Effector memory CD4-positive, alpha-beta T cell (primary cell): ENCODE measurements around the gene SDR42E1.
"Not testable (repeated sequence)": the region's sequence is repeated elsewhere in the genome, so short reads cannot be mapped to it uniquely, and the experiment has no call there.

ENCODE experiments used
- DNase-seq, 3 donors: peaks; one replicate each; pipeline ENCODE4 v3.0.0-alpha.2; 2020
- H3K27ac ChIP-seq: 2 replicates; pipeline ENCODE4 v1.7.0; 2013; ENCODE audit warnings: mild to moderate bottlenecking, low read length, moderate library complexity; ENCODE audit not compliant: insufficient read depth, poor library complexity, severe bottlenecking
- H3K27me3 ChIP-seq: replicated peaks from 2 replicates; pipeline ENCODE4 v1.7.0; 2013; ENCODE audit warnings: mild to moderate bottlenecking, low read length; ENCODE audit not compliant: insufficient read depth, control insufficient read depth, poor library complexity, severe bottlenecking
- H3K36me3 ChIP-seq: 2 replicates; pipeline ENCODE4 v1.7.0; 2013; ENCODE audit warnings: mild to moderate bottlenecking, low read length, moderate library complexity; ENCODE audit not compliant: control insufficient read depth, insufficient read depth
- H3K4me1 ChIP-seq: 2 replicates; pipeline ENCODE4 v1.7.0; 2013; ENCODE audit warnings: low read length, mild to moderate bottlenecking; ENCODE audit not compliant: control insufficient read depth, insufficient read depth, poor library complexity, severe bottlenecking
- H3K4me3 ChIP-seq: 2 replicates; pipeline ENCODE4 v1.7.0; 2013; ENCODE audit warnings: low read length, low read depth, mild to moderate bottlenecking; ENCODE audit not compliant: insufficient read depth, poor library complexity, severe bottlenecking
- H3K9me3 ChIP-seq: 2 replicates; pipeline ENCODE4 v1.7.0; 2013; ENCODE audit warnings: mild to moderate bottlenecking, low read length, moderate library complexity; ENCODE audit not compliant: control insufficient read depth

Gene SDR42E1

DNA sequence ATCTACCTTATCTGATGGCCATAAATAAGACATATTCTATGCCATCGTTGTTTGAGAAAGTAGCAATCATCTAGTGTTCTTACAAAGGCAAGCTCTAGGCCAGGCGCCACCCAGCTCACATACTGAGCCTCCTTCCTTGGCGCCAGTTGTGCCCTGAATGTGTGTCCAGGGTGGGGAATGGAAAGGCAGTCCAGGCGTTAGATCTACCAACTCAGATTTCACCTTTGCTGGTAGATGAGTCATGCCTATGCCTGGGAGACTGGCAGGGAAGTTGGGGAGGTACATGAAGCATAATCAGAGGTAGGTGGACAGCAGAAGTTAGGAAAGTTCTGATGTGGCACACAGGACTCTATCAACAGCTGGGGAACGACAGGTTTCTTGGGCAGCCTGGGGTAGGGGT lies 23.6 kb downstream of the SDR42E1 start:
- Histone ChIP-seq H3K9me3 (no peaks in the 10 kb centered on the region), H3K27me3 (no peaks in the 10 kb centered on the region), H3K27ac (no peak overlapping the region), H3K36me3 (no peaks in the 10 kb centered on the region), H3K4me3 (no peak overlapping the region), H3K4me1 (no peaks in the 10 kb centered on the region)
- DNase-seq: no peak

DNA sequence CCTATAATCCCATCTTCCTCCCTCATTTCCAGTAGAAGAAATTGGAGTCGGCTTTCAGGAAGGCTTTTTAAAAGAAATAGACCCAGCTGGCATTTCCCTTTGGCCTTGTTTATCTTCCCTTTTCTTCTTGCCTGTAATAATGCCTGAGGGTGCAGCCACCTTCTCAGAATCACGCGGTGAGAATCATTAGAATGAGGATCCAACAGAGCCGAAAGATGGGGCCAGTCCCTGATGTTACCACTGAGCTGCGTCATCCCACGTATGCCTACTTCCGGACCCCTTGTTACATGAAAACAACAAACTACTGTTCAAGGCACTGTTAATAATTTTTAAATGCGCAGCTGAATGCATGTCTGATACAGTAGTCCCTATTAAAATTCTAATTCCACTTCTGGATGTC lies 24.1 kb downstream of the SDR42E1 start:
- DNase-seq: no peak
- H3K4me1 ChIP-seq: no peaks in the 10 kb centered on the region
- H3K4me3 ChIP-seq: no peak overlapping the region

DNA sequence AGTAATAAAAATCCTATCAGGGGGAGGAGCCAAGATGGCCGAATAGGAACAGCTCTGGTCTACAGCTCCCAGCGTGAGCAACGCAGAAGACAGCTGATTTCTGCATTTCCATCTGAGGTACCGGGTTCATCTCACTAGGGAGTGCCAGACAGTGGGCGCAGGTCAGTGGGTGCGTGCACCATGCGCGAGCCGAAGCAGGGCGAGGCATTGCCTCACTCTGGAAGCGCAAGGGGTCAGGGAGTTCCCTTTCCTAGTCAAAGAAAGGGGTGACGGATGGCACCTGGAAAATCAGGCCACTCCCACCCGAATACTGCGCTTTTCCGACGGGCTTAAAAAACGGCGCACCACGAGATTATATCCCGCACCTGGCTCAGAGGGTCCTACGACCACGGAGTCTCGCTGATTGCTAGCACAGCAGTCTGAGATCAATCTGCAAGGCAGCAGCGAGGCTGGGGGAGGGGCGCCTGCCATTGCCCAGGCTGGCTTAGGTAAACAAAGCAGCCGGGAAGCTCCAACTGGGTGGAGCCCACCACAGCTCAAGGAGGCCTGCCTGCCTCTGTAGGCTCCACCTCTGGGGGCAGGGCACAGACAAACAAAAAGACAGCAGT lies 33.8 kb downstream of the SDR42E1 start:
- not testable (repeated sequence) for H3K27ac ChIP-seq, H3K27me3 ChIP-seq, H3K9me3 ChIP-seq, H3K36me3 ChIP-seq, DNase-seq, H3K4me3 ChIP-seq, H3K4me1 ChIP-seq

More for the DNA sequence above, 24.1 kb downstream of the SDR42E1 start:
- Histone ChIP-seq H3K27me3 (no peaks in the 10 kb centered on the region), H3K36me3 (no peaks in the 10 kb centered on the region), H3K9me3 (no peaks in the 10 kb centered on the region), H3K27ac (no peak overlapping the region)

DNA sequence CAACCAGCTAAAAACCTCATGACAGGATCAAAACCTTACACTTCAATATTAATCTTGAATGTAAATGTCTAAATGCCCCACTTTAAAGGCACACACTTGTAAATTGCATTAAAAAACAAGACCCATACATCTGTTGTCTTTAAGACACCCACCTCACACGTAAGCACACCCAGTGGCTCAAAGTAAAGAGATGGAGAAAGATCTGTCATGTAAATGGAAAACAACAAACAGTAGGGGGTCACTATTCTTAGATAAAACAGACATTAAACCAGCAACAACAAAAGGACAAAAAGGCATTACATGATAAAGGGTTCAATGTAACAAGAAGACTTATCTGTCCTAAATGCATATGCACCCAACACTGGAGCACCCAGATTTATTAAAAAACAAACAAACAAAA lies 35.6 kb downstream of the SDR42E1 start:
- H3K27ac ChIP-seq: no peak overlapping the region
- H3K4me3 ChIP-seq: no peak overlapping the region
- peaks cover 4% of the 10 kb centered on the region for H3K9me3 ChIP-seq
- no peaks in the 10 kb centered on the region for H3K4me1 ChIP-seq
- no peaks in the 10 kb centered on the region for H3K27me3 ChIP-seq
- DNase-seq: no peak
- no peaks in the 10 kb centered on the region for H3K36me3 ChIP-seq

DNA sequence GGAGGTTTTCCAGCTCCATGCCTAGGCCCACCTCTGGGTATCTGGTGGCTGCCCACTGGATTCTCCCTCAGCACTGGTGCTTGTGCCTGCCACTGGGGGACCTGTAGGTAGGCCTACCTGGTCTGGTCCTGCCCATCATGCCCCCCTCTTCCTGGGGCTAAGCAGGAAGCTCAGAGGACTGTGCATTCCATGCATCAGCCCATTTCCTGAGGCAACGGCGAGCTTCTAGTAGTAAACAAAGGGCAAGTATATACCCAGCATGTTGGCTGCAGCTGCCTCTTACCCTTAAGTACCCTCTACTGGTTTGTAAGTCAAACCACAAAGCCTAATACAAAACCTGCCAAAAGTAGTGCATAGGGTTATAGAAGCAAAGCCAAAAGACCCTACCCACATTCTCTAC lies 37.5 kb downstream of the SDR42E1 start:
- no peaks in the 10 kb centered on the region for H3K4me1 ChIP-seq
- H3K27me3 ChIP-seq: no peaks in the 10 kb centered on the region
- no peaks in the 10 kb centered on the region for H3K36me3 ChIP-seq
- no peak for DNase-seq
- H3K9me3 ChIP-seq: peaks cover 4% of the 10 kb centered on the region
- H3K4me3 ChIP-seq: no peak overlapping the region
- H3K27ac ChIP-seq: no peak overlapping the region

DNA sequence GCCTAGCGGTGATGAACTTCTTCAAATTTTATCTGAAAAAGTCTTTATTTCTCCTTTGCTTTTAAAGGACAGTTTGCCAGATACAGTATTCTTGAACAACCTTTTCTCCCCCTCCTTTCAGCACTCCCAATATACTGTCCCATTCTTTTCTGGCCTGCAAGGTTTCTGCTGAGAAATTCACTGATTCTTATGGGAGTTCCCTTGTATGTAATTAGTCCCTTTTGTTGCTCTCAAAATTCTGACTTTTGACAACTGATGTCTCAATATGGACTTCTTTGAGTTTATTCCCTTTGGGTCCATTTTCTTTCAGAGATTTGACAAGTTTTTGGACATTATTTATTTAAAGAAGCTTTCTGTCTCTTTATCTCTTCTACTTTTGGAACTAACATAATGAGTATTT lies 39.4 kb downstream of the SDR42E1 start:
- H3K9me3 ChIP-seq: peaks cover 4% of the 10 kb centered on the region
- DNase-seq: no peak
- H3K4me1 ChIP-seq: no peaks in the 10 kb centered on the region
- H3K36me3 ChIP-seq: no peaks in the 10 kb centered on the region
- no peak overlapping the region for H3K27ac ChIP-seq
- no peaks in the 10 kb centered on the region for H3K27me3 ChIP-seq
- H3K4me3 ChIP-seq: no peak overlapping the region

DNA sequence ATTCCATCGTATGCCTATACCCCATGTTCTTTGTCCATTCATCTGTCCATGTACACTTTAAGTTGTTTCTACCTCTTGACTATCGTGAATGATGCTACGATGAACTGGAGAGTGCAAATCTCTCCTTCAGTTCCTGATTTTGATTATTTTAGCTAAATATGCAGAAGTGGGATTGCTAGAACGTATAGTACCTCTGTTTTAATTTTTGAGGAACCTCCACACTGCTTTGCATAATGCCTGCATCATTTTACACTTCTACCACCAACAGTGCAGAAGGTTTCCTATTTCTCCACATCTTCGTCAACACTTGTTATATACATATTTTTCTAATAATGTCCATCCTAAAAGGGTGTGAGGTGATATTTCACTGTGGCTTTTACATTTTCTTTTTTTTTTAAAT lies 43.9 kb downstream of the SDR42E1 start:
- Histone ChIP-seq H3K9me3 (peaks cover 4% of the 10 kb centered on the region), H3K4me1 (no peaks in the 10 kb centered on the region), H3K36me3 (no peaks in the 10 kb centered on the region), H3K27me3 (no peaks in the 10 kb centered on the region), H3K4me3 (no peak overlapping the region), H3K27ac (no peak overlapping the region)
- DNase-seq: no peak

DNA sequence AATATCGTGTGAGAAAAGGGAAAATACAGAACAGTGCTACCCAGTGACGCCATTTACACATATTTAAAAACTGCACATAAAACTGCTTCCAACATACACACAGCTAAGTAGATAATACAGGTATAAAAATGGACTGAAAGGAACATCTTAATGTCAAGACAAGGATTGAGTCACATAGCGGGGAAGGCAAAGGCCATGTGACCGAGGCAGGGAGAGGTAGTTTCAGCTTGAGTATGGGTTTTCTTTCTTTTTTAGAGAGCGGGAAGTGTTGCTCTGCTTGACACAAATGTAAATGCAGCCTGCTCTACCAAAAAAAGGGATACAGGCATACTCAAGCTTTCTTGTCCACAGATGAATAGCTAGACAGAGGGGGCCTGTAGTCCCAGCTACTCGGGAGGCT lies 46.5 kb downstream of the SDR42E1 start:
- Histone ChIP-seq H3K9me3 (no peaks in the 10 kb centered on the region), H3K4me1 (no peaks in the 10 kb centered on the region), H3K36me3 (no peaks in the 10 kb centered on the region), H3K27me3 (no peaks in the 10 kb centered on the region), H3K27ac (no peak overlapping the region), H3K4me3 (no peak overlapping the region)
- DNase-seq: no peak

DNA sequence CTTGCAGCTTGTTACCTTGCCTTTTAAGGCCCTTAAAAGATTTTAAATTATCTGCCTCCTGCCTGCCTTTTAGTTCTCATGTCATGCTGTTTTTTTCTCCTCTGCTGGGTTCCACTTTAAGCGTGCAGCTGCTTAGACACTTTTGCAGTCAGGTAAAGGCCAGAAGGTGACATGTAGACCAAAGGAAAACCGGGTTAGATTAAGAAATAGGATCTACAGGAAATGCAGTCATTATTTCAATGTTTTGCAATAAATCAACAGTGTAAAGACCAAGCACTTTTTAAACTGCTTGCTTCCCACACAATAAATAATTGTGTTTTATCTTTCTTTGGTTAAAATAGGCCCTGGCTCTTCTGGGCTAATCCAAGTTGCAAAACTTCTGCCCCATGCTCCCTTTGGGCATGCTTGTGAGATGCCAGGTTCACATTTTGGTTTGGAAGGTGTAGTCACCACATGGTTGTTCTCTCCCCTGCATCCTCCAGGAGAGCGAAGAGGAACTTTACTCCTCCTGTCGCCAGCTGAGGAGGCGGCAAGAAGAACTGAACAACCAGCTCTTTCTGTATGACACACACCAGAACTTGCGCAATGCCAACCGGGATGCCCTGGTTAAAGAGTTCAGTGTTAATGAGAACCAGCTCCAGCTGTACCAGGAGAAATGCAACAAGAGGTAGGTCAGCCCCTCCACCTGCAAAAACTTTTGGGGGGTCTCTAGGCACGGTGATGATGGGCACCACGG lies 54.9 kb downstream of the SDR42E1 start:
- H3K9me3 ChIP-seq: no peaks in the 10 kb centered on the region
- DNase-seq: no peak
- no peaks in the 10 kb centered on the region for H3K4me1 ChIP-seq
- no peak overlapping the region for H3K4me3 ChIP-seq
- no peaks in the 10 kb centered on the region for H3K36me3 ChIP-seq
- H3K27me3 ChIP-seq: no peaks in the 10 kb centered on the region
- H3K27ac ChIP-seq: no peak overlapping the region

DNA sequence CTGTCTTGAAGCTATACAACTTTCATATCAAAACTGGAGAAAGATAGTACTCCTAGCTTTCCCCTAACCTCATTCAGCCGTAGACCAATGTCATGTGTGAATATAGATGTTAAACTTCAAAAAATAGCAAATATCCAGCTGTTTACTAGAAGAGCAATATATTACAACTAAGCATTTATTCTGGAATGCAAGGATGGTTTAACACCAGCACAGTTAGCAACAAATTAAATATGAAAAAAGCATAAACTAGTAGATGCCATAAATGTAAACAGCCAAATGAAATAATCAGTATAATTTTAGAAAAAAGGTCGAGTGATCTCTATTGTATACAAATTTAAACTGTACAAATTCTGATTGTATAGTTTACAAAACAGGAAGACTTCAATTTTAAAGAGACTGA lies 59.7 kb downstream of the SDR42E1 start:
- H3K4me1 ChIP-seq: no peaks in the 10 kb centered on the region
- no peaks in the 10 kb centered on the region for H3K27me3 ChIP-seq
- H3K27ac ChIP-seq: no peak overlapping the region
- no peaks in the 10 kb centered on the region for H3K36me3 ChIP-seq
- no peak overlapping the region for H3K4me3 ChIP-seq
- no peaks in the 10 kb centered on the region for H3K9me3 ChIP-seq
- DNase-seq: no peak
